H1 (cell line): ENCODE measurements around the gene SYT17.

Experiments used
- CHD2 ChIP-seq: IDR thresholded peaks from 2 replicates; pipeline ENCODE4 v1.6.1; 2012; ENCODE audit warnings: low read length, improper control_type of control experiment
- HDAC2 ChIP-seq, 2 experiments: fragments of 300-600 bp in 1 of 2; sonication (generic) in 1 of 2; IDR thresholded peaks; 2 replicates each; pipeline ENCODE4 v1.6.1; 2011 to 2012; ENCODE audit warnings: low read depth in 2 of 2, low read length in 2 of 2, mild to moderate bottlenecking in 2 of 2, moderate library complexity in 2 of 2, borderline replicate concordance in 1 of 2, inconsistent platforms in 1 of 2
- MAFK ChIP-seq: IDR thresholded peaks from 2 replicates; pipeline ENCODE4 v1.6.1; 2012; ENCODE audit warnings: low read depth, mild to moderate bottlenecking, improper control_type of control experiment, low read length
- PHF8 ChIP-seq: fragments of 200-600 bp; sonication (generic); conservative IDR thresholded peaks from 2 replicates; pipeline ENCODE4 v1.7.1; 2012; ENCODE audit warnings: low read depth, mild to moderate bottlenecking, inconsistent platforms, low read length, moderate library complexity
- POLR2A ChIP-seq, 2 experiments: IDR thresholded peaks; 1 replicate in 1 of 2; 2 replicates in 1 of 2; pipeline ENCODE4 v1.6.1; 2011; ENCODE audit warnings: low read depth in 2 of 2, low read length in 2 of 2, mild to moderate bottlenecking in 2 of 2; ENCODE audit errors: control extremely low read depth in 1 of 2
- RXRA ChIP-seq: IDR thresholded peaks from 2 replicates; pipeline ENCODE4 v1.6.1; 2011; ENCODE audit warnings: low read depth, mild to moderate bottlenecking, low read length, moderate library complexity; ENCODE audit not compliant: insufficient read depth
- SP1 ChIP-seq: IDR thresholded peaks from 2 replicates; pipeline ENCODE4 v1.6.1; 2011; ENCODE audit warnings: low read depth, low read length
- TF ChIP-seq, protein P1 (sequence below): IDR thresholded peaks from 2 replicates; pipeline ENCODE4 v1.6.1; 2012; ENCODE audit warnings: inconsistent platforms
- TF ChIP-seq, protein P2 (sequence below), 3 experiments: IDR thresholded peaks; 1 replicate in 2 of 3; 2 replicates in 1 of 3; pipeline versions ENCODE4 v1.5.1 to v1.6.1; 2011; ENCODE audit warnings: low read length in 3 of 3, mild to moderate bottlenecking in 3 of 3, inconsistent platforms in 2 of 3, low read depth in 1 of 3, moderate library complexity in 1 of 3; ENCODE audit not compliant: insufficient read depth in 1 of 3; ENCODE audit errors: control extremely low read depth in 1 of 3

DNA sequence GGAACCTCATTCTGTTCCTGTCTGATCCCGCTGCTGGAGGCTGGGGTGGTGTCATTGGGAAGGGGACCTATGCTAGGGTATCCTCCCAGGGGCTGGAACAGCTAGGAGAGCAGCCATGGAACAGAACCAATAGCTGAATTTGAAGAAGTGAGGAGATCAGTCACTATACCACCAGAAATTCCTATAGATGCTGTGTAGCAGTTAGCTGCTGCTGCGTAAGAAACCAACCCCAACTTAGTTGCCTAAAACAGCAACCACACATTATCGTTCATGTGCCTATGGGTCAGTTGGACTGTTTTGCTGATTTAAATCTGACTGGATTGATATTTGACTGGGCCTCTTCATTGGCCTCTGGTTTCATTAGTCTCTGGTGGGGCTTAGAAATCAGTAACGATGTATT is 20.4 kb upstream of the SYT17 start:
- TF ChIP-seq MAFK (no peak), POLR2A (IDR thresholded peaks at IDR 0.05; ENCODE audit: control extremely low read depth in 1 of 2, low read depth in 2 of 2, low read length in 2 of 2) (no peak), CHD2 (no peak), SP1 (no peak), PHF8 (no peak), HDAC2 (IDR thresholded peaks at IDR 0.05; ENCODE audit: borderline replicate concordance in 1 of 2, low read depth in 2 of 2, low read length in 2 of 2) (no peak), RXRA (no peak)
- TF ChIP-seq, protein P1, sequence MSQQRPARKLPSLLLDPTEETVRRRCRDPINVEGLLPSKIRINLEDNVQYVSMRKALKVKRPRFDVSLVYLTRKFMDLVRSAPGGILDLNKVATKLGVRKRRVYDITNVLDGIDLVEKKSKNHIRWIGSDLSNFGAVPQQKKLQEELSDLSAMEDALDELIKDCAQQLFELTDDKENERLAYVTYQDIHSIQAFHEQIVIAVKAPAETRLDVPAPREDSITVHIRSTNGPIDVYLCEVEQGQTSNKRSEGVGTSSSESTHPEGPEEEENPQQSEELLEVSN, result no peak
- TF ChIP-seq, protein P2, sequence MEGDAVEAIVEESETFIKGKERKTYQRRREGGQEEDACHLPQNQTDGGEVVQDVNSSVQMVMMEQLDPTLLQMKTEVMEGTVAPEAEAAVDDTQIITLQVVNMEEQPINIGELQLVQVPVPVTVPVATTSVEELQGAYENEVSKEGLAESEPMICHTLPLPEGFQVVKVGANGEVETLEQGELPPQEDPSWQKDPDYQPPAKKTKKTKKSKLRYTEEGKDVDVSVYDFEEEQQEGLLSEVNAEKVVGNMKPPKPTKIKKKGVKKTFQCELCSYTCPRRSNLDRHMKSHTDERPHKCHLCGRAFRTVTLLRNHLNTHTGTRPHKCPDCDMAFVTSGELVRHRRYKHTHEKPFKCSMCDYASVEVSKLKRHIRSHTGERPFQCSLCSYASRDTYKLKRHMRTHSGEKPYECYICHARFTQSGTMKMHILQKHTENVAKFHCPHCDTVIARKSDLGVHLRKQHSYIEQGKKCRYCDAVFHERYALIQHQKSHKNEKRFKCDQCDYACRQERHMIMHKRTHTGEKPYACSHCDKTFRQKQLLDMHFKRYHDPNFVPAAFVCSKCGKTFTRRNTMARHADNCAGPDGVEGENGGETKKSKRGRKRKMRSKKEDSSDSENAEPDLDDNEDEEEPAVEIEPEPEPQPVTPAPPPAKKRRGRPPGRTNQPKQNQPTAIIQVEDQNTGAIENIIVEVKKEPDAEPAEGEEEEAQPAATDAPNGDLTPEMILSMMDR (IDR thresholded peaks at IDR 0.05; ENCODE audit: control extremely low read depth in 1 of 3, insufficient read depth in 1 of 3, low read depth in 1 of 3, low read length in 3 of 3), result no peak
